ENCODE data around the gene SIPA1L2. TPM values are rescaled to one million over a fixed set of nuclear protein-coding genes. Genes with fewer than 3 reads are reported as not detected.

Gene SIPA1L2
- total and polyA plus RNA-seq, 2 of the 13 experiments (the other 11 are each of a cell fraction or from before 2014, with no cell fraction given), result 0.03 TPM; not detected in 1

DNA sequence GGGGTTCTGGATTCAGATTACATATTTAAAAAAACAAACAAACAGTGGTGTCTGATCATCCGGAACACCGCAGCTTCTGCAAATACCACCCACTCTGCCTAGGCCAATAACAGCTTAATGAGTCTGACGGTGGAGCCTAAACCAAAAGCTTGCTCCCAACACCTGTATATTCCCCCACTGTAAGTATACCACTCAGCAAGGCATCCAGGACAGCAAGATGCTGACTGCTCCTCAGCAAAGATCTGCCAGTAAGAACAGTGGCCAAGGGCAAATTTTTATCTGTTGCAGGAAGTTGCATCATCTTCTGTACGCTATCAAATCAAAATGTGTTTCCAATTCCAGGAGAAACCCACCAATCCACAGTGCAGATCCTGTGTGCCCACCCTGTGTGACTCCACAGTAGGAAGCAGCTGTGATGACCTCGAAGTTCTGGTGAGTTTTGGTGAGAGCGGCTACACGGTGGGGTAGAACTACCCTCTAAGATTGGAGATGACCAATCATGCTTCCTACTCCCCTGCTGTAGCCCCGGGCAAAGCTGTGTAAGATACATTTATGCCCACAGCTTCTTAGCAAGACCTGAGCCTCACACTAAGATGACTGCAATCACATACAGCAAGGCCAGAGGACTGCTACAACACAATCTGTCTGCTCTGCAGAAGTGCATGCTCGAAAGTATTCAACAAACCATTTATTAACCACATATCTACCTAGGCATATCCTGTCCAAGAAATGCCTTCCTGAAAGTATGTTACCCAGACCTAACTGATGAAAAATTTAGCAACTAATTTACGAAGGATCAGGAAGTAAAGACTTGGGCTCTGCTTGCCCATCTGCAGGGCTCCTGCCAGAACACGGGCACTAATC is 30.5 kb downstream of the SIPA1L2 start:
- WGBS (ENCODE audit: low lambda C conversion rate), result 24% methylated on average over 6 of the region's 11 CpGs
- Histone ChIP-seq H3K79me2 (ENCODE audit: insufficient read depth, low read length) (no peaks in the 10 kb centered on the region), H3K4me2 (ENCODE audit: low read depth, low read length) (no peak overlapping the region), H3K27ac (ENCODE audit: extremely low read length, insufficient read depth, low read length) (no peak overlapping the region), H4K20me1 (ENCODE audit: insufficient read depth, low read length) (no peaks in the 10 kb centered on the region), H3K9ac (ENCODE audit: insufficient read depth, low read depth, low read length) (no peak overlapping the region), H3K4me1 (ENCODE audit: insufficient read depth, low read length) (no peaks in the 10 kb centered on the region), H3K4me3 (replicated peaks in 1 of 3; ENCODE audit: insufficient read depth in 1 of 3, low read depth in 2 of 3, low read length in 3 of 3) (no peak overlapping the region), H3K9me3 (ENCODE audit: low read length) (no peaks in the 10 kb centered on the region), H3K36me3 (replicated peaks in 1 of 2; ENCODE audit: control insufficient read depth in 1 of 2, insufficient read depth in 2 of 2, low read length in 2 of 2) (no peaks in the 10 kb centered on the region), H2AFZ (ENCODE audit: low read length) (no peak overlapping the region), H3K27me3 (ENCODE audit: control insufficient read depth in 1 of 2, insufficient read depth in 2 of 2, low read length in 2 of 2) (peaks cover 0 to 8% of the 10 kb centered on the region in 2 experiments; a peak in 2 of 5 replicates)
- DNase-seq (ENCODE audit: low spot score), result no peak
- CTCF ChIA-PET (ENCODE audit: low intra/inter-chr PET ratio, low total read pairs), result no interaction called here
- ATAC-seq, result no peak
- POLR2A ChIA-PET, result no interaction called here
- intact Hi-C loops (cut with micrococcal nuclease; ENCODE audit: unreplicated experiment), result no loop called here
- FAIRE-seq, result no peak
- in situ Hi-C loops (cut with HindIII; ENCODE audit: extremely low pct_ligation_motif_present, low pct_unique_long_range_greater_than_20kb), result no loop called here
- no TSS peak for BruUV-seq (replicated peaks)
- TF ChIP-seq LCORL (IDR thresholded peaks at IDR 0.05) (no peak), LCORL (CRISPR knock-in tag; IDR thresholded peaks at IDR 0.05) (no peak), RXRB (CRISPR knock-in tag; IDR thresholded peaks at IDR 0.05; ENCODE audit: borderline replicate concordance) (no peak), MATR3 (CRISPR knock-in tag; IDR thresholded peaks at IDR 0.05) (no peak), GABPB1 (CRISPR knock-in tag; IDR thresholded peaks at IDR 0.05) (no peak), ZNF746 (CRISPR knock-in tag; IDR thresholded peaks at IDR 0.05) (no peak), SNRNP70 (IDR thresholded peaks at IDR 0.05; ENCODE audit: low read depth, low read length) (no peak), NRL (CRISPR knock-in tag; IDR thresholded peaks at IDR 0.05; ENCODE audit: borderline replicate concordance) (no peak), RFX3 (CRISPR knock-in tag; IDR thresholded peaks at IDR 0.05) (no peak), ZNF570 (CRISPR knock-in tag; IDR thresholded peaks at IDR 0.05; ENCODE audit: borderline replicate concordance) (no peak), SRSF1 (optimal IDR thresholded peaks at IDR 0.05; ENCODE audit: low read depth, low read length) (no peak), GATA4 (IDR thresholded peaks at IDR 0.05; ENCODE audit: borderline replicate concordance, low read depth) (no peak), NPAS2 (CRISPR knock-in tag; IDR thresholded peaks at IDR 0.05; ENCODE audit: borderline replicate concordance) (no peak)
- TF ChIP-seq, protein P1, sequence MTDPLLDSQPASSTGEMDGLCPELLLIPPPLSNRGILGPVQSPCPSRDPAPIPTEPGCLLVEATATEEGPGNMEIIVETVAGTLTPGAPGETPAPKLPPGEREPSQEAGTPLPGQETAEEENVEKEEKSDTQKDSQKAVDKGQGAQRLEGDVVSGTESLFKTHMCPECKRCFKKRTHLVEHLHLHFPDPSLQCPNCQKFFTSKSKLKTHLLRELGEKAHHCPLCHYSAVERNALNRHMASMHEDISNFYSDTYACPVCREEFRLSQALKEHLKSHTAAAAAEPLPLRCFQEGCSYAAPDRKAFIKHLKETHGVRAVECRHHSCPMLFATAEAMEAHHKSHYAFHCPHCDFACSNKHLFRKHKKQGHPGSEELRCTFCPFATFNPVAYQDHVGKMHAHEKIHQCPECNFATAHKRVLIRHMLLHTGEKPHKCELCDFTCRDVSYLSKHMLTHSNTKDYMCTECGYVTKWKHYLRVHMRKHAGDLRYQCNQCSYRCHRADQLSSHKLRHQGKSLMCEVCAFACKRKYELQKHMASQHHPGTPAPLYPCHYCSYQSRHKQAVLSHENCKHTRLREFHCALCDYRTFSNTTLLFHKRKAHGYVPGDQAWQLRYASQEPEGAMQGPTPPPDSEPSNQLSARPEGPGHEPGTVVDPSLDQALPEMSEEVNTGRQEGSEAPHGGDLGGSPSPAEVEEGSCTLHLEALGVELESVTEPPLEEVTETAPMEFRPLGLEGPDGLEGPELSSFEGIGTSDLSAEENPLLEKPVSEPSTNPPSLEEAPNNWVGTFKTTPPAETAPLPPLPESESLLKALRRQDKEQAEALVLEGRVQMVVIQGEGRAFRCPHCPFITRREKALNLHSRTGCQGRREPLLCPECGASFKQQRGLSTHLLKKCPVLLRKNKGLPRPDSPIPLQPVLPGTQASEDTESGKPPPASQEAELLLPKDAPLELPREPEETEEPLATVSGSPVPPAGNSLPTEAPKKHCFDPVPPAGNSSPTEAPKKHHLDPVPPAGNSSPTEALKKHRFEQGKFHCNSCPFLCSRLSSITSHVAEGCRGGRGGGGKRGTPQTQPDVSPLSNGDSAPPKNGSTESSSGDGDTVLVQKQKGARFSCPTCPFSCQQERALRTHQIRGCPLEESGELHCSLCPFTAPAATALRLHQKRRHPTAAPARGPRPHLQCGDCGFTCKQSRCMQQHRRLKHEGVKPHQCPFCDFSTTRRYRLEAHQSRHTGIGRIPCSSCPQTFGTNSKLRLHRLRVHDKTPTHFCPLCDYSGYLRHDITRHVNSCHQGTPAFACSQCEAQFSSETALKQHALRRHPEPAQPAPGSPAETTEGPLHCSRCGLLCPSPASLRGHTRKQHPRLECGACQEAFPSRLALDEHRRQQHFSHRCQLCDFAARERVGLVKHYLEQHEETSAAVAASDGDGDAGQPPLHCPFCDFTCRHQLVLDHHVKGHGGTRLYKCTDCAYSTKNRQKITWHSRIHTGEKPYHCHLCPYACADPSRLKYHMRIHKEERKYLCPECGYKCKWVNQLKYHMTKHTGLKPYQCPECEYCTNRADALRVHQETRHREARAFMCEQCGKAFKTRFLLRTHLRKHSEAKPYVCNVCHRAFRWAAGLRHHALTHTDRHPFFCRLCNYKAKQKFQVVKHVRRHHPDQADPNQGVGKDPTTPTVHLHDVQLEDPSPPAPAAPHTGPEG (CRISPR knock-in tag; IDR thresholded peaks at IDR 0.05), result no peak
- TF ChIP-seq, protein P2, sequence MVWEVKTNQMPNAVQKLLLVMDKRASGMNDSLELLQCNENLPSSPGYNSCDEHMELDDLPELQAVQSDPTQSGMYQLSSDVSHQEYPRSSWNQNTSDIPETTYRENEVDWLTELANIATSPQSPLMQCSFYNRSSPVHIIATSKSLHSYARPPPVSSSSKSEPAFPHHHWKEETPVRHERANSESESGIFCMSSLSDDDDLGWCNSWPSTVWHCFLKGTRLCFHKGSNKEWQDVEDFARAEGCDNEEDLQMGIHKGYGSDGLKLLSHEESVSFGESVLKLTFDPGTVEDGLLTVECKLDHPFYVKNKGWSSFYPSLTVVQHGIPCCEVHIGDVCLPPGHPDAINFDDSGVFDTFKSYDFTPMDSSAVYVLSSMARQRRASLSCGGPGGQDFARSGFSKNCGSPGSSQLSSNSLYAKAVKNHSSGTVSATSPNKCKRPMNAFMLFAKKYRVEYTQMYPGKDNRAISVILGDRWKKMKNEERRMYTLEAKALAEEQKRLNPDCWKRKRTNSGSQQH (CRISPR knock-in tag; IDR thresholded peaks at IDR 0.05; ENCODE audit: low read depth), result no peak
